Measurements from ENCODE around the gene MYPN.
"Not testable (repeated sequence)": the region's sequence is repeated elsewhere in the genome, so short reads cannot be mapped to it uniquely, and the experiment has no call there.

The MYPN gene

DNA sequence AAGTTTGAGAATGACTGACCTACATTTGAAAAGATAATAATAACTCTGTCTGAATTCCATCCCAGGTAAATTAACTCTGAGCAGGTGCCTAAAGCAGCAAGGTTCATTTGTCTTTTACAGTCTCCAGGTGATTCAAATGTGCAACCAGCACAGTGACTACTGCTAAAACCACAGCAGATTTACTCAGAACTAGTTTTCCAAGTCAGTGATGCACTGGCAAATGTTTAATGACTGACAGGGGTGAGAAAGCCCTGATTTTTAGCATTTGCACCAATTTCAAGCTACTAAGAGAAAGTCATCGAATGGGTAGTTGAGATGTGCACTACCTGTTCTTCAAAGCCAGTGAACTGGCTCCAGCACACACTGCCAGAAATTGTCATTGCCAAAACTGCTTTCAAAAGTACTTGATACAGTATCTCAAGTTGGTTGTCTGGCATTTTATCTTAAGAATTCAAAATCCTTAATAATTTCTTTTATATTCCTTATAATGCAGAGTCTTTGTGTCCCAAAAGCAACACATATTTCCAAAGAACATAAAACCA, 62.3 kb downstream of the MYPN start:
- TF ChIP-seq JUND (IDR thresholded peaks at IDR 0.05; ENCODE audit: low read depth): no peak
- no peak for DNase-seq (ENCODE audit: low read depth in 1 of 2, low spot score in 1 of 2)
- in situ Hi-C loops (cut with HindIII; ENCODE audit: low pct_unique_long_range_greater_than_20kb, low sequenced_read_pairs): no loop called here

- in situ Hi-C loops (cut with HindIII; ENCODE audit: low pct_unique_long_range_greater_than_20kb, low sequenced_read_pairs): no loop called here
Observed at GRCh38 chr10:68172324-68172723, 63.0 kb downstream of the MYPN start.

DNA sequence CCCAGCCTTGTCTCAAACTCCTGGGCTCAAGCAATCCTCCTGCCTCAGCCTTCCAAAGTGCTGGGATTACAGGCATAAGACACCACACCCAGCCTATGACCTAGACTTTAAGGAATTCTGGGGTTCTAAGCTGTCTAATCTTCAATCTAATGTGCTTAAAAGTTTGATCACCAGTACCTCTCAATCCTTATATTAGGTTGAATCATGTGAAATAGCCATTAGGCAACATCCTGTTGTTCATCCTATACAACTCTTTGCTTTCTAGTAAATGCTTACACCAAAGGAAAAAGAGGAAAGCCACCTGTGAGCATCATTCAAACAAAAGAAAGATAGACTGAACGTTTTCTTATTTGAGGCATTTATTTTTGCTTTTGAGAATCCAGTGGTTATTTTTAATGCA, 66.7 kb downstream of the MYPN start:
- TF ChIP-seq JUND (IDR thresholded peaks at IDR 0.05; ENCODE audit: low read depth): no peak
- in situ Hi-C loops (cut with HindIII; ENCODE audit: low pct_unique_long_range_greater_than_20kb, low sequenced_read_pairs): no loop called here
- DNase-seq (ENCODE audit: low read depth in 1 of 2, low spot score in 1 of 2): no peak

More at GRCh38 chr10:68172324-68172723, 63.0 kb downstream of the MYPN start:
- no peak for TF ChIP-seq JUND (IDR thresholded peaks at IDR 0.05; ENCODE audit: low read depth)
- DNase-seq (ENCODE audit: low read depth in 1 of 2, low spot score in 1 of 2): no peak

DNA sequence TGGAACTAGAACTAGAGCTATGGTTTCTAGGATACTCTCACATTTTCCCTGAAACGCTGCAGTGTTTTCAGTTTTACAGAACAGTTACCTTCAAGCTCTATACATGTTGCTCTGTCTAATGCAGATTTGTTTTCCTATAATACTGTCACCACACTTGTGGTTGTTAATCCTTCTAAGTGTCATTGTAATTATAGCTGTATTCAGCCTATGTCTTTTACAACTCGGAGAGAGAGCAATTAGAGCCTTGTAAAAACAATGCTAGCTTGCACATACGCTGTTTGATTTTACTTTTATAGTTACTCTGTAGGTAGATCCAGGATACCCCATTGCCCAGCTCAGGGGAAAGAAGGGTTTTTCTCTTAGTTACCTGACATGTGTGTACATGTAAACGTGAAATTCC, 67.5 kb downstream of the MYPN start:
- no peak for DNase-seq (ENCODE audit: low read depth in 1 of 2, low spot score in 1 of 2)
- in situ Hi-C loops (cut with HindIII; ENCODE audit: low pct_unique_long_range_greater_than_20kb, low sequenced_read_pairs): no loop called here
- TF ChIP-seq JUND (IDR thresholded peaks at IDR 0.05; ENCODE audit: low read depth): no peak

GRCh38 chr10:68178592-68178991, 69.3 kb downstream of the MYPN start:
- no peak for DNase-seq (ENCODE audit: low read depth in 1 of 2, low spot score in 1 of 2)
- TF ChIP-seq JUND (IDR thresholded peaks at IDR 0.05; ENCODE audit: low read depth): no peak
- in situ Hi-C loops (cut with HindIII; ENCODE audit: low pct_unique_long_range_greater_than_20kb, low sequenced_read_pairs): no loop called here

DNA sequence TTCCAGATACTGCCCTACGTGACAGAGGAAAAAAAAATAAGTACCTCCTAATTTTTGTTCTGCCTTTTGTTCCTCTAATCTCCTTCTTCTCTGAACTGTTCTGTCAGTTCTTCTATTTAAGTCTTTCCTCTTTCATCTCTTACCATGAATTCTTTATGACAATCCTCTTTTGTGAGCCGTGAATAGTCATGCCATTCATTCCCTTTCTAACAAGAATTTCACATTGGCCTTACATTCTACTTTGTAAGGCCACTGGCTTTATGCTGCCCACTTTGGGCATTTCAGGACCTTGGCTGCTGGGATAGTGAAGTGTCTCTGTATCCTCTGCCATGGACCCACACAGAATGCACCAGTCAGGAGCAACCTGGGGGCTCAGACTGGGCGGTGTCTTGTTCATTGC, 69.7 kb downstream of the MYPN start:
- in situ Hi-C loops (cut with HindIII; ENCODE audit: low pct_unique_long_range_greater_than_20kb, low sequenced_read_pairs): no loop called here
- no peak for DNase-seq (ENCODE audit: low read depth in 1 of 2, low spot score in 1 of 2)
- TF ChIP-seq JUND (IDR thresholded peaks at IDR 0.05; ENCODE audit: low read depth): no peak

- no peak for TF ChIP-seq JUND (IDR thresholded peaks at IDR 0.05; ENCODE audit: low read depth)
- in situ Hi-C loops (cut with HindIII; ENCODE audit: low pct_unique_long_range_greater_than_20kb, low sequenced_read_pairs): no loop called here
- no peak for DNase-seq (ENCODE audit: low read depth in 1 of 2, low spot score in 1 of 2)
Observed at GRCh38 chr10:68180490-68180889, 71.2 kb downstream of the MYPN start.

DNA sequence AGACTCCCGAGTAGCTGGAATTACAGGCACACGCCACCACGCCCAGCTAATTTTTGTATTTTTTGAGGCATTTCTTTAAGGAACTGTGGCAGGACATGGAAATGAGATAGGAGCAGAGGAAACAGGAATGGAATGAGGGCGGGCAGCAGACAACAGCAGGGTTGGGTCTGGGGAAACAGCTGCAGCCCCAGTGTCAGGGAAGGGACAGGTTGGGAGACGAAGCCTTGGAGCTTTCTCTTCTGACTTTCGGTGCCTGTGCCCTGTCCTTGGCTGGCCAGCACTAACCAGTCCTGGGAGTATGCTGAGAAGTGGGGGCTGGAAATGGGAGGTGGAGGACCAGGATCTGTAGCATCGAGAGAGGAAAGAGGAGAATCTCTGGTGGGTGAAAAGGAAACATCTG, 75.3 kb downstream of the MYPN start:
- TF ChIP-seq JUND (IDR thresholded peaks at IDR 0.05; ENCODE audit: low read depth): no peak
- in situ Hi-C loops (cut with HindIII; ENCODE audit: low pct_unique_long_range_greater_than_20kb, low sequenced_read_pairs): no loop called here
- DNase-seq (ENCODE audit: low read depth in 1 of 2, low spot score in 1 of 2): no peak

GRCh38 chr10:68185085-68185484, 75.8 kb downstream of the MYPN start:
- no peak for TF ChIP-seq JUND (IDR thresholded peaks at IDR 0.05; ENCODE audit: low read depth)
- DNase-seq (ENCODE audit: low read depth in 1 of 2, low spot score in 1 of 2): no peak
- in situ Hi-C loops (cut with HindIII; ENCODE audit: low pct_unique_long_range_greater_than_20kb, low sequenced_read_pairs): no loop called here

GRCh38 chr10:68188835-68189234, 79.5 kb downstream of the MYPN start:
- no peak for TF ChIP-seq JUND (IDR thresholded peaks at IDR 0.05; ENCODE audit: low read depth)
- in situ Hi-C loops (cut with HindIII; ENCODE audit: low pct_unique_long_range_greater_than_20kb, low sequenced_read_pairs): no loop called here
- DNase-seq (ENCODE audit: low read depth in 1 of 2, low spot score in 1 of 2): no peak

- DNase-seq (ENCODE audit: low read depth in 1 of 2, low spot score in 1 of 2): no peak
- in situ Hi-C loops (cut with HindIII; ENCODE audit: low pct_unique_long_range_greater_than_20kb, low sequenced_read_pairs): no loop called here
- no peak for TF ChIP-seq JUND (IDR thresholded peaks at IDR 0.05; ENCODE audit: low read depth)
Observed at GRCh38 chr10:68192113-68192512, 82.8 kb downstream of the MYPN start.

DNA sequence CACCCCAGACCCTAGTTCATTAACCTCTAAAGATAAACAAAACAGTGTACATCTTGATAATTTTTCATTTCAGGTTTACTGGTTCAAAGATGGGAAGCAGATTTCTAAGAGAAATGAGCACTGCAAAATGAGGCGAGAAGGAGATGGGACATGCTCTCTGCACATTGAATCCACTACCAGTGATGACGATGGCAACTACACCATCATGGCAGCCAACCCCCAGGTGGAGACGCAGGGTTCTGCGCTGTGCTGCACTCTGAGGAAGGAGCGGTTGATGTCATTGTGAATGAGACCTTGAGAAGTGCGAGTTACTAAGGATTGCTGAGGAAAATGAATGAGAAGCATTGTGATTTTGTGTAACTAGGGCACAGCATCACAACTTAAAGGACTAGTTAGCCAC, 85.0 kb downstream of the MYPN start:
- no peak for DNase-seq (ENCODE audit: low read depth in 1 of 2, low spot score in 1 of 2)
- in situ Hi-C loops (cut with HindIII; ENCODE audit: low pct_unique_long_range_greater_than_20kb, low sequenced_read_pairs): no loop called here
- no peak for TF ChIP-seq JUND (IDR thresholded peaks at IDR 0.05; ENCODE audit: low read depth)

GRCh38 chr10:68195776-68196175, 86.5 kb downstream of the MYPN start:
- in situ Hi-C loops (cut with HindIII; ENCODE audit: low pct_unique_long_range_greater_than_20kb, low sequenced_read_pairs); DNase-seq (ENCODE audit: low read depth in 1 of 2, low spot score in 1 of 2): not testable (repeated sequence)

- in situ Hi-C loops (cut with HindIII; ENCODE audit: low pct_unique_long_range_greater_than_20kb, low sequenced_read_pairs): no loop called here
- TF ChIP-seq JUND (IDR thresholded peaks at IDR 0.05; ENCODE audit: low read depth): no peak
- DNase-seq (ENCODE audit: low read depth in 1 of 2, low spot score in 1 of 2): no peak
Observed at GRCh38 chr10:68196701-68197100, 87.4 kb downstream of the MYPN start.
